ENCODE results near the gene EML6.

DNA sequence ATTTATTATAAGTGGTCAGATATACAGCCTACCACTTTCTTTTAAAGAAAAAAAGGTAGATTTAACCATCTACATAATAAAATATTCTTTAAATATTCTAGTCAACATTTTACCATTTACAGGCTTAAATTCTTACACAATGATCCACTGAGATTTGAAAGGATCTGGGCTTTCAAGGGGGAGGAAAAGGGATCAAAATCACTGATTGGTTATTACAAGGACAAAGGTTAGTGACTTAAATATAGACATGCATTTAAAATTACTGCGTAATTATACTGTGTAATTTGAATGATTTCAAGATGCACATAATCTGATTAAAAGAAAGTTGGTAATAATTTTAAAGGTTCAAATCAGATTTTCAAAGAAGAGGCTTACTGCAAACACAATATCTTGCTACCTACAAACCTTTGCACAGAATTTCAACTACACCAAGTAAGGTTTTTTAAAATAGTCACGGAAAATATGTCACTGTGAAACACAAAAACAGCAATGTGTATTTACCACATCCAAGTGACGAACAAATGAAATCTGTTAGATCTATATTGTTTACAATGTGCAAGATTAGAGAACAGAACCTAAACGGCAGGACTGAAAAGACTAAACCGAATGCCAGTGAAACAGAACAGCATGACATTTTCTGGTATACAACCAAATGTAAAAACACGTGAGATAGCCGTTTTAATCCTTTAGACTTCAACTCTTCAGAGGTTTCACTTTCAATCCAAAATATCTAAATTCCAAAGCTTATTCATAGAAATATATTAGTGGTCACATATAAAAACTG lies 286.0 kb downstream of the EML6 start:
- TF ChIP-seq, protein P1, sequence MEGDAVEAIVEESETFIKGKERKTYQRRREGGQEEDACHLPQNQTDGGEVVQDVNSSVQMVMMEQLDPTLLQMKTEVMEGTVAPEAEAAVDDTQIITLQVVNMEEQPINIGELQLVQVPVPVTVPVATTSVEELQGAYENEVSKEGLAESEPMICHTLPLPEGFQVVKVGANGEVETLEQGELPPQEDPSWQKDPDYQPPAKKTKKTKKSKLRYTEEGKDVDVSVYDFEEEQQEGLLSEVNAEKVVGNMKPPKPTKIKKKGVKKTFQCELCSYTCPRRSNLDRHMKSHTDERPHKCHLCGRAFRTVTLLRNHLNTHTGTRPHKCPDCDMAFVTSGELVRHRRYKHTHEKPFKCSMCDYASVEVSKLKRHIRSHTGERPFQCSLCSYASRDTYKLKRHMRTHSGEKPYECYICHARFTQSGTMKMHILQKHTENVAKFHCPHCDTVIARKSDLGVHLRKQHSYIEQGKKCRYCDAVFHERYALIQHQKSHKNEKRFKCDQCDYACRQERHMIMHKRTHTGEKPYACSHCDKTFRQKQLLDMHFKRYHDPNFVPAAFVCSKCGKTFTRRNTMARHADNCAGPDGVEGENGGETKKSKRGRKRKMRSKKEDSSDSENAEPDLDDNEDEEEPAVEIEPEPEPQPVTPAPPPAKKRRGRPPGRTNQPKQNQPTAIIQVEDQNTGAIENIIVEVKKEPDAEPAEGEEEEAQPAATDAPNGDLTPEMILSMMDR (IDR thresholded peaks at IDR 0.05; ENCODE audit: control extremely low read depth in 1 of 3, insufficient read depth in 1 of 3, low read depth in 1 of 3, low read length in 3 of 3), result no peak
- no peak for TF ChIP-seq CTBP2 (IDR thresholded peaks at IDR 0.05; ENCODE audit: borderline replicate concordance, insufficient read depth, insufficient read length, low read length)
